CD4-positive, CD25-positive, alpha-beta regulatory T cell (primary cell): ENCODE data around the gene ANXA4. TPM values are rescaled to one million over a fixed set of nuclear protein-coding genes. Genes with fewer than 3 reads are reported as not detected.
"Not testable (repeated sequence)": the region's sequence is repeated elsewhere in the genome, so short reads cannot be mapped to it uniquely, and the experiment has no call there.

Experiments used
- ATAC-seq, 2 donors: fragments of 150-1000 bp; cut with Tn5 transposase; one replicate each; pipeline ENCODE4 v1.10.0; 2021; ENCODE audit warnings: low read depth in 2 of 2, moderate number of reproducible peaks in 2 of 2, moderate library complexity in 1 of 2
- DNase-seq, 3 donors: peaks; one replicate each; pipeline versions ENCODE4 v3.0.0 to v3.0.0-alpha.2; 2012 to 2022; ENCODE audit warnings: mixed read lengths in 1 of 3
- H3K27ac ChIP-seq: one replicate; pipeline ENCODE4 v1.7.0; 2013; ENCODE audit warnings: mild to moderate bottlenecking, low read length; ENCODE audit not compliant: insufficient read depth, poor library complexity, severe bottlenecking
- H3K27me3 ChIP-seq: one replicate; pipeline ENCODE4 v1.7.0; 2013; ENCODE audit warnings: low read length; ENCODE audit not compliant: control insufficient read depth, insufficient read depth
- H3K36me3 ChIP-seq: one replicate; pipeline ENCODE4 v1.7.0; 2013; ENCODE audit warnings: mild to moderate bottlenecking, low read length, moderate library complexity; ENCODE audit not compliant: control insufficient read depth, insufficient read depth
- H3K4me1 ChIP-seq: 2 replicates; pipeline ENCODE4 v1.7.0; 2013; ENCODE audit warnings: mild to moderate bottlenecking, low read length; ENCODE audit not compliant: insufficient read depth, control insufficient read depth, poor library complexity, severe bottlenecking
- H3K4me3 ChIP-seq: one replicate; pipeline ENCODE4 v1.7.0; 2013; ENCODE audit warnings: low read depth, mild to moderate bottlenecking, low read length, moderate library complexity
- H3K9me3 ChIP-seq, 2 experiments: 1 replicate in 1 of 2; 2 replicates in 1 of 2; pipeline ENCODE4 v1.7.0; 2013; ENCODE audit warnings: low read length in 2 of 2, mild to moderate bottlenecking in 1 of 2, moderate library complexity in 1 of 2; ENCODE audit not compliant: control insufficient read depth in 2 of 2
- H3K27ac Mint-ChIP-seq, 3 donors: one replicate each; pipeline ENCODE4 v1.8.0; 2020 to 2022; ENCODE audit warnings: mild to moderate bottlenecking in 3 of 3, mixed read lengths in 3 of 3, moderate library complexity in 2 of 3
- H3K27me3 Mint-ChIP-seq: one replicate; pipeline ENCODE4 v1.8.0; 2022; ENCODE audit warnings: mild to moderate bottlenecking, mixed read lengths
- H3K36me3 Mint-ChIP-seq: one replicate; pipeline ENCODE4 v1.8.0; 2020; ENCODE audit warnings: mixed read lengths
- H3K4me1 Mint-ChIP-seq, 4 donors: one replicate each; pipeline ENCODE4 v1.8.0; 2020 to 2022; ENCODE audit warnings: mixed read lengths in 4 of 4, mild to moderate bottlenecking in 1 of 4
- H3K4me3 Mint-ChIP-seq, 4 donors: one replicate each; pipeline ENCODE4 v1.8.0; 2020 to 2022; ENCODE audit warnings: mild to moderate bottlenecking in 4 of 4, mixed read lengths in 4 of 4, moderate library complexity in 3 of 4
- H3K9me3 Mint-ChIP-seq, 7 donors: one replicate each; pipeline ENCODE4 v1.8.0; 2020 to 2022; ENCODE audit warnings: mixed read lengths in 7 of 7, mild to moderate bottlenecking in 3 of 7, moderate library complexity in 2 of 7
- polyA plus RNA-seq, 4 donors: library from polyadenylated mRNA; unstranded; fragments of 300-500 nt; fragmentation: Illumina TruSeq; gene quantifications; one replicate each; pipeline ENCODE4 v1.2.3, GENCODE V29; 2021
- total RNA-seq: library from RNA; stranded (reverse); gene quantifications from one replicate; pipeline ENCODE4 v1.2.3, GENCODE V29; 2022

ANXA4 gene
- total and polyA plus RNA-seq, 5 donors from 2014 or later, result 16.5 to 36.8 (median 22.2) TPM

DNA sequence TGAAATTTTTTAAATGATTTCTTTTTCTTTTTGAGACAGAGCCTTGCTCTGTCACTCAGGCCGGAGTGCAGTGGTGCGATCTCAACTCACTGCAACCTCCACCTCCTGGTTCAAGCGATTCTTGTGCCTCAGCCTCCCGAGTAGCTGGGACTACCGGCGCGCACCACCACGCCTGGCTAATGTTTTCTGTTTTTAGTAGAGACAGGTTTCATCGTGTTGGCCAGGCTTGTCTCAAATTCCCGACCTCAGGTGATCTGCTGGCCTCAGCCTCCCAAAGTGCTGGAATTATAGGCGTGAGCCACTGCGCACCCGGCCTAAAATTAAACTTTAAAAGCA, 88.9 kb downstream of the ANXA4 start:
- H3K27me3 Mint-ChIP-seq, H3K36me3 ChIP-seq, H3K9me3 ChIP-seq, H3K36me3 Mint-ChIP-seq, H3K27me3 ChIP-seq, H3K9me3 Mint-ChIP-seq, ATAC-seq, DNase-seq: not testable (repeated sequence)
- Histone ChIP-seq H3K27ac (peak overlapping the region; percentile 97), H3K4me1 (peaks cover 57% of the 10 kb centered on the region), H3K4me3 (peak overlapping the region; percentile 95)
- H3K4me3 Mint-ChIP-seq, result peak overlapping the region; percentile 92 to 97 (median 94)
- peak overlapping the region in 2 of 3 donors; percentile 92 to 97 for H3K27ac Mint-ChIP-seq
- H3K4me1 Mint-ChIP-seq, result peaks cover 33 to 61% (median 45%) of the 10 kb centered on the region in 4 donors

DNA sequence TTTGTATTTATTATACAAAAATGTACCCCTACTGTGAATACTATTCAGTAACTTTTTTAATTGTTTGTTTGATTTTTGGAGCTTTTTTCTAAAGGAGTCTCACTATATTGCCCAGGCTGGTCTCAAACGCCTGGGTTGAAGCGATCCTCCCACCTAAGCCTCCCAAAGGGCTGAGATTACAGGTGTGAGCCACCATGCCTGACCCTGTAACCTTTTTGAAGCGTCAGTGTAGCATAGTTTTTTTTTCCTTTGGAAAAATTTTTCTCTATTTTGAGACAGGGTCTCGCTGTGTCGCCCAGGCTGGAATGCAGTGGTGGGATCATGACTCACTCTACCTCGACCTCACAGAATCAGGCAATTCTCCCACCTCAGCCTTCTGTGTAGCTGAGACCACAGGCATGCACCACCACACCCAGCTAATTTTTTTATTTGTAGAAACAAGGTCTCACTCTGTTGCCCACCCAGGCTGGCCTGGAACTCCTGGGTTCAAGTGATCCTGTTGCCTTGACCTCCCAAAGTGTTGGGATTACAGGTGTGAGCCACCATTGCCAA, 89.5 kb downstream of the ANXA4 start:
- Mint-ChIP-seq H3K4me3 (peak overlapping the region; percentile 92 to 97 (median 94)), H3K36me3 (peaks cover 7% of the 10 kb centered on the region), H3K27ac (peak overlapping the region in 1 of 3 donors; percentile 17), H3K4me1 (peaks cover 38 to 67% (median 50%) of the 10 kb centered on the region in 4 donors), H3K27me3 (no peaks in the 10 kb centered on the region), H3K9me3 (no peaks in the 10 kb centered on the region)
- Histone ChIP-seq H3K27ac (no peak overlapping the region), H3K9me3 (no peaks in the 10 kb centered on the region), H3K4me3 (peak overlapping the region; percentile 95), H3K27me3 (no peaks in the 10 kb centered on the region), H3K36me3 (no peaks in the 10 kb centered on the region), H3K4me1 (peaks cover 62% of the 10 kb centered on the region)
- DNase-seq (no peak), ATAC-seq (no peak)

DNA sequence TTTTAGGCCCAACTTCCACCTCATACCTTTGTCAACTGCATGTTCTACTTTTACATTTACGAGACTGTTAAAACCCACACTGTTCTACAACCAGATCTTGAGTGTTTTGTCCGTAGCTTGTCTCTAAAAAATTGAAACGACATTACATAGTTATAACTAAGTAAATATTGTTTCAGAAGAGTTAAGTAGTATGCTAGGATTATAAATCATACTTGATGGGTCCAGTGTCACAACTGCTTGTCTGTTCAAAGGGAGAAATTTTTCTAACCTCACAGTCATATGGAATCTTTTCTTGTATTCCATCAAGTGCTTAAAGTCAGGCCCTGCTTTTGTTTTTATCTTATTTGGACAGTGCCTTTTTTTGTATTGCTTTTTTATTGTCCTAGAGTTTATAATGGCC, 91.8 kb downstream of the ANXA4 start:
- H3K27me3 ChIP-seq, result no peaks in the 10 kb centered on the region
- H3K4me3 ChIP-seq, result peak overlapping the region; percentile 43
- Mint-ChIP-seq H3K9me3 (no peaks in the 10 kb centered on the region), H3K27me3 (no peaks in the 10 kb centered on the region), H3K36me3 (peaks cover 7% of the 10 kb centered on the region), H3K4me3 (peak overlapping the region in 3 of 4 donors; percentile 3 to 63 (median 52)), H3K4me1 (peaks cover 47 to 65% (median 55%) of the 10 kb centered on the region in 4 donors), H3K27ac (peak overlapping the region in 1 of 3 donors; percentile 3)
- H3K27ac ChIP-seq, result no peak overlapping the region
- no peaks in the 10 kb centered on the region for H3K9me3 ChIP-seq
- H3K4me1 ChIP-seq, result peaks cover 62% of the 10 kb centered on the region
- peaks cover 11% of the 10 kb centered on the region for H3K36me3 ChIP-seq
- ATAC-seq (no peak), DNase-seq (no peak)

DNA sequence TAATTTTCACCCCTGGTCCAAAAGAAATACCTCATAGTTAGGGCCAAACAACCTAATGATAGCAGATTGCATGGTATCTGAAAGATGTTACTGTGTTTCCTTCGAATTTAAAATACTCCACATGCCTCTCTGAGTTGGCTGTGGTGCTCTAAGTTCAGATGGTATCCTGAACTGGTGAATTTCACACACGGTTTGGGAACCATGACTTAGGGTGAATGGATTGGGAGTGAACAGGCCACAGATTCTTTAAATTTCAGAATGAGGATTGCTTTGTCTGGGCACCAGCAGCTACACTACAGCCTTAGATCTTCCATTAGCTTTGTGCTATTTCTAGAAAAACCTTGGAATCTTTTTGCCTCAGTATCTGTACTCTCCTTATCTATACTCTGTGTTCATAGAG, 93.7 kb downstream of the ANXA4 start:
- no peaks in the 10 kb centered on the region for H3K9me3 ChIP-seq
- H3K36me3 ChIP-seq, result peaks cover 28% of the 10 kb centered on the region
- ATAC-seq (no peak), DNase-seq (no peak)
- H3K4me1 ChIP-seq, result peaks cover 48% of the 10 kb centered on the region
- Mint-ChIP-seq H3K27ac (peak overlapping the region in 1 of 3 donors; percentile 66), H3K4me1 (peaks cover 39 to 57% (median 46%) of the 10 kb centered on the region in 4 donors), H3K9me3 (no peaks in the 10 kb centered on the region), H3K4me3 (peak overlapping the region in 1 of 4 donors; percentile 63), H3K36me3 (peaks cover 16% of the 10 kb centered on the region), H3K27me3 (no peaks in the 10 kb centered on the region)
- H3K4me3 ChIP-seq, result peak overlapping the region; percentile 15
- no peak overlapping the region for H3K27ac ChIP-seq
- no peaks in the 10 kb centered on the region for H3K27me3 ChIP-seq

DNA sequence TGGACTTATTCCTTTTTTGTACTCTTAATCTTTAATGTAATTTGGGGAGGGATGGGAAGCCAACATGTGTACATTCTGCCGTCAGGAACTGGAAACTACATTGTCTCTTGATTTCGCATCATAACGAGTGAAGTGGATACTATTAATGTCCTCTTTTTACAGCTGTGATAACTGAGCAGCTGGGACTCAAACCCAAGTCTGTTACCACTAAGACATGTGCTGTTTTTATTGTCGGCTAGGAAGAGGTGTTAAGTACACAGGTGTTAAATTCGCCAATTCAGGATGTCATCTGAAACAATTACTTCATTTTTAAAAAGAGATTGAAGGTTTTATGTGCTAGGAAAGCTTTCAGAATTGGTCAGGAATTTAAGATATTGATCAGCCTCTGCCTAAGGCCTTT, 94.4 kb downstream of the ANXA4 start:
- DNase-seq (no peak), ATAC-seq (no peak)
- peaks cover 33% of the 10 kb centered on the region for H3K36me3 ChIP-seq
- Mint-ChIP-seq H3K4me1 (peaks cover 40 to 51% (median 46%) of the 10 kb centered on the region in 4 donors), H3K36me3 (peaks cover 16% of the 10 kb centered on the region), H3K9me3 (no peaks in the 10 kb centered on the region), H3K27ac (peak overlapping the region in 2 of 3 donors; percentile 66 to 76), H3K27me3 (no peaks in the 10 kb centered on the region), H3K4me3 (peak overlapping the region in 2 of 4 donors; percentile 62 to 63)
- H3K9me3 ChIP-seq, result no peaks in the 10 kb centered on the region
- H3K4me3 ChIP-seq, result no peak overlapping the region
- peaks cover 42% of the 10 kb centered on the region for H3K4me1 ChIP-seq
- no peak overlapping the region for H3K27ac ChIP-seq
- no peaks in the 10 kb centered on the region for H3K27me3 ChIP-seq

DNA sequence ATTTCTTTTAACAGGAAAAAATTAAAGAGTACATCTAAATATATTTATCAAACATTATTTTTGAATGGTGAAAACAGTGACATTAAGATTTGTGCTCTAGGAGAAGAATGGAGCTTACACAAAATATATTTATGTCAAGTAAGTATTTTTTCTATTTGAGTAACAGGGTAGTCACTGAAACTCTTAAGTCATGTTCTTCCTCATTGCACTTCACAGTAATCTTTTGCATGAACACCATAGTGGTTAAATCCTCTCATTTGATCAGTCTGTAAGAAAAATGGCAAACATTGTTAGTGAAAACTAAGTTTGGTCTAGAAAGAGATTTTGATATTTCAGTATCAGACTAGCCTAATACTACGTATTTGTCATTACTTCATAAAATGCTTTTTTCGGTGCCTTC, 95.6 kb downstream of the ANXA4 start:
- Mint-ChIP-seq H3K4me1 (peaks cover 39 to 47% (median 42%) of the 10 kb centered on the region in 4 donors), H3K27me3 (no peaks in the 10 kb centered on the region), H3K27ac (no peak overlapping the region), H3K9me3 (no peaks in the 10 kb centered on the region), H3K4me3 (no peak overlapping the region), H3K36me3 (peaks cover 23% of the 10 kb centered on the region)
- Histone ChIP-seq H3K4me3 (no peak overlapping the region), H3K27ac (no peak overlapping the region), H3K36me3 (peaks cover 41% of the 10 kb centered on the region), H3K9me3 (no peaks in the 10 kb centered on the region), H3K4me1 (peaks cover 30% of the 10 kb centered on the region), H3K27me3 (no peaks in the 10 kb centered on the region)
- ATAC-seq (no peak), DNase-seq (no peak)

DNA sequence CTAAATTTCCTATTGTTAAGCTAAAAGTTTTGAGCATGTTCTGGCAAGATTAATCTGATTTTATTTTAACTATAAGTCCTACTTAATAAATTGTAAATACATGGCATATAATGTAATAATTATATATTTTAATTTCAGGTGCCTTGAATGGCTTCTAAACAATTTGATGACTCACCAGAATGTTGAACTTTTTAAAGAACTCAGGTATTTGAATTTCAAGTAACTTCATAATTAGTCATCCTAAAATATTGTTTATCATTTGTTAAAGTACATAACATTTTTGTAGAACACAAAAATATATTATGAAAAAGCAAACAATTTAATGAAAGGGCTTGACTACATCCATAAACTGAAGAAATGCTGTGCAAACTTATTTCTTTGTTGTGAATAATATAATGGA, 102.1 kb downstream of the ANXA4 start:
- ATAC-seq (no peak), DNase-seq (no peak)
- Mint-ChIP-seq H3K9me3 (no peaks in the 10 kb centered on the region), H3K4me3 (no peak overlapping the region), H3K27ac (no peak overlapping the region), H3K36me3 (peaks cover 44% of the 10 kb centered on the region), H3K4me1 (peaks cover 0 to 13% (median 8%) of the 10 kb centered on the region in 4 donors), H3K27me3 (no peaks in the 10 kb centered on the region)
- Histone ChIP-seq H3K4me1 (no peaks in the 10 kb centered on the region), H3K4me3 (no peak overlapping the region), H3K9me3 (no peaks in the 10 kb centered on the region), H3K36me3 (peaks cover 81% of the 10 kb centered on the region), H3K27ac (no peak overlapping the region), H3K27me3 (no peaks in the 10 kb centered on the region)

DNA sequence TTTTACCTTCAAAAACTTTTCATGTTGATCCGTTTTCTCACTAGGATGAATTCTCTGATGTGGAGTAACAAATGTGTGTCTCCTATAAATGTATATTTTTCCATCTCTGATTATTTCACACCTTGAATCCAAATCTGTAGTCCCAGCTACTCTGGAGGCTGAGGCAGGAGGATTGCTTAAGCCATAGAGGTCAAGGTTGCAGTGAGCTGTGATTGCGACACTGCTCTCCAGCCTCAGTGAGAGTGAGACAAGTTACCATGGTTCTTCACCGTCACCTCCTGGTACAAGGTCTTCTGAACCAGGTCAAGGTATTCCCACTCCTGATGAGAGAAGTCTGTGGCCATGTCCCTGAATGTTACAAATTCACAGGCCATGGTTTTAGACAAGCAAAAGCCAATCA, 102.6 kb downstream of the ANXA4 start:
- no peak overlapping the region for H3K27ac ChIP-seq
- no peak for DNase-seq
- Mint-ChIP-seq H3K4me3 (no peak overlapping the region), H3K9me3 (no peaks in the 10 kb centered on the region), H3K36me3 (peaks cover 38% of the 10 kb centered on the region), H3K27me3 (no peaks in the 10 kb centered on the region), H3K27ac (no peak overlapping the region), H3K4me1 (peaks cover 0 to 13% (median 8%) of the 10 kb centered on the region in 4 donors)
- peaks cover 80% of the 10 kb centered on the region for H3K36me3 ChIP-seq
- no peaks in the 10 kb centered on the region for H3K27me3 ChIP-seq
- no peak for ATAC-seq
- H3K4me1 ChIP-seq, result no peaks in the 10 kb centered on the region
- no peaks in the 10 kb centered on the region for H3K9me3 ChIP-seq
- H3K4me3 ChIP-seq, result no peak overlapping the region
